Measurements from ENCODE around the gene MED12. TPM values are rescaled to one million over a fixed set of nuclear protein-coding genes. Genes with fewer than 3 reads are reported as not detected.

The MED12 gene
- 0.77 and 1.0 TPM in 2 replicates for polyA plus RNA-seq

GRCh38 chrX:71118032-71118984 lies at the start of gene MED12:
Gene MED12 (plus strand): TSS chrX:71118596. CDS start chrX:71118755, 159 bp downstream.

GRCh38 chrX:71095555-71095980 lies 22.8 kb upstream of the MED12 start, which contains the start of gene FOXO4:
Gene FOXO4 (plus strand): TSS chrX:71095851. CDS start chrX:71096529, 678 bp downstream.

GRCh38 chrX:71106427-71106826 lies 12.0 kb upstream of the MED12 start, which contains the start of gene CXorf65:
Gene CXorf65 (minus strand): TSS chrX:71106740. CDS start chrX:71106556, 184 bp downstream.

GRCh38 chrX:71111141-71111843 lies 7.1 kb upstream of the MED12 start, which contains the start of gene IL2RG:
Gene IL2RG (minus strand): TSS chrX:71111577. CDS start chrX:71111539, 38 bp downstream.

GRCh38 chrX:71144651-71145050 lies 26.3 kb downstream of the MED12 start, which contains the start of gene NLGN3:
Gene NLGN3 (plus strand): TSS chrX:71144841. CDS start chrX:71147750, 2,909 bp downstream.

Other genes starting within 250 kb of the MED12 start
- gene TEX11, start 209.9 kb upstream of the MED12 start, polyA plus RNA-seq: not detected in 2 replicates
- not detected in 2 replicates for gene SLC7A3, start 187.5 kb upstream of the MED12 start, polyA plus RNA-seq
- 22.0 and 41.6 TPM in 2 replicates for gene SNX12, start 50.3 kb upstream of the MED12 start, polyA plus RNA-seq
- not detected in 2 replicates for gene FOXO4, start 22.7 kb upstream of the MED12 start, polyA plus RNA-seq
- not detected in 2 replicates for gene CXorf65, start 11.9 kb upstream of the MED12 start, polyA plus RNA-seq
- gene IL2RG, start 7.0 kb upstream of the MED12 start, polyA plus RNA-seq: not detected in 2 replicates
- gene NLGN3, start 26.2 kb downstream of the MED12 start, polyA plus RNA-seq: 16.1 and 16.4 TPM in 2 replicates
- 1.0 TPM in 1 of 2 replicates, not detected in the other for gene GJB1, start 104.6 kb downstream of the MED12 start, polyA plus RNA-seq
- gene ZMYM3, start 135.5 kb downstream of the MED12 start, polyA plus RNA-seq: 4.8 and 5.6 TPM in 2 replicates
- 68.0 and 71.7 TPM in 2 replicates for gene NONO, start 165.0 kb downstream of the MED12 start, polyA plus RNA-seq
- not detected in 2 replicates for gene ITGB1BP2, start 183.2 kb downstream of the MED12 start, polyA plus RNA-seq
- 4.8 and 6.4 TPM in 2 replicates for gene TAF1, start 247.8 kb downstream of the MED12 start, polyA plus RNA-seq

All from Purkinje cell (primary cell).